HAP-1 (cell line): ENCODE measurements around the gene KLF9.
"Not testable (repeated sequence)": the region's sequence is repeated elsewhere in the genome, so short reads cannot be mapped to it uniquely, and the experiment has no call there.

Experiments
- DNase-seq, 2 experiments: peaks; one replicate each; pipeline ENCODE4 v3.0.0-alpha.2; 2016 to 2020; ENCODE audit warnings: low spot score in 2 of 2
- H3K27me3 ChIP-seq: fragments of 250-450 bp; sonication (Bioruptor Pico); 2 replicates; pipeline ENCODE4 v1.5.1; 2020; ENCODE audit warnings: low read depth, mild to moderate bottlenecking, moderate library complexity
- H3K36me3 ChIP-seq: fragments of 250-450 bp; sonication (Bioruptor Pico); replicated peaks from 2 replicates; pipeline ENCODE4 v1.5.1; 2020; ENCODE audit warnings: mild to moderate bottlenecking
- H3K4me1 ChIP-seq: fragments of 250-450 bp; sonication (Bioruptor Pico); 2 replicates; pipeline ENCODE4 v1.5.1; 2020; ENCODE audit warnings: mild to moderate bottlenecking
- H3K4me3 ChIP-seq: fragments of 250-450 bp; sonication (Bioruptor Pico); 2 replicates; pipeline ENCODE4 v1.5.1; 2020; ENCODE audit warnings: mild to moderate bottlenecking, moderate library complexity
- H3K9me3 ChIP-seq: fragments of 250-450 bp; sonication (Bioruptor Pico); 2 replicates; pipeline ENCODE4 v1.5.1; 2020; ENCODE audit warnings: mild to moderate bottlenecking, moderate library complexity
- in situ Hi-C: fragments of 300-500 bp; cut with MboI; formaldehyde crosslinking; loops from 3 replicates; pipeline ENCODE4 v1.14.3; 2020; ENCODE audit warnings: low sequenced_read_pairs, inconsistent platforms, mixed read lengths

The KLF9 gene

DNA sequence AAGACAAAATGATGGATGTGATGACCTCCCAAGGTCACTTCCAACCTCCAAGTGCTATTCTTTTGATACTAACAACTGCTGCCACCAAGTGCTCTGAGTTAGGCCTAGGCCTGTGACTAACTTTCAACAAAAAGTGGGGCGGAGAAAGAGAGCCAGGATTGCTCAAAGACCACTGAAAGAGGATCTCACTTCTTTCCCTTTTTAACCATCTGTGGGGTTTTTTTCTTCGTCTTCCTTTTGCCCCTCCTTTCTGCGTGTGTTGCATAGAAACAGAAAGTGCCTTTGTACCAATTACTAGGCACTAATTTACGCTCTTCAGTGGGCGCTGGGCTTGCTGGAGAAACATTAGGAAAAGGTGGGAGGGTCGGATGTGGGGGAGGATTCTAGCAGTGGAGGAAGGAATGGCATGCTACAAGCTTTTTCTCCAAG lies 8.0 kb downstream of the KLF9 start:
- Histone ChIP-seq H3K36me3 (peaks cover 6% of the 10 kb centered on the region; the same call in 1 of the 2 replicates), H3K27me3 (no peaks in the 10 kb centered on the region), H3K4me1 (peaks cover 77% of the 10 kb centered on the region), H3K4me3 (no peak overlapping the region), H3K9me3 (no peaks in the 10 kb centered on the region)
- in situ Hi-C loops, result no loop called here
- DNase-seq, result peak; percentile 45 to 66

DNA sequence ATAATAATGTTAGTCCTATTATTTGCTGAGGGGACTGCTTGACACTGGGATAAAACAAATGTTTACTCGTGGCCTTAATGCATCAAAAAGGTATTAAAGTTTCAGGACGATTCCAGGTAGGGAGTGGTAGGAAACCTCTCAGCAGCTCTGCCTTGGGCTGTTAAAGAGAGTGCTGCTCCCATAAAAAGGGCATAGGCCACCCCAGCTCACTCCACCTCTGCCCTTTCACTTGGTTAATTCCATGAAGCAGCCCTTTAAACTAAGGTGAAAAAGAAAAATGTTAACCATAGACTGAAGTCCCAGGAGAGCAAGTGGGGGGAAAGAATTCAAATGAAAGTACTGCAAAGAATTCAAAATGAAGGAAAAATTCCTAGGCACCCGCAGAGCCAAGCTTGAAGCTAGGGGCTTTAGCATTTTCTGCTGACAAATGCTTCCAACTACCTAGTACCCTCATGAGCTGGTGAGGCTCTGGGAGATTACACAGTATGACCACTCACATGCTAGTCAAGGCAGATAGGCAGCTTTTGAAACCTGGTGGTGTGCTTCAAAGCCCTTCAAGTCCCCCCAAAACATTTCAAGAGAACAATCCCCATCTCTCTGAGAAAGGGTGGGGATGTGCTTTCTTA lies 8.5 kb downstream of the KLF9 start:
- in situ Hi-C loops, result no loop called here
- peak; percentile 26 to 37 for DNase-seq
- peaks cover 71% of the 10 kb centered on the region for H3K4me1 ChIP-seq
- H3K36me3 ChIP-seq, result peaks cover 6% of the 10 kb centered on the region; the same call in 1 of the 2 replicates
- H3K27me3 ChIP-seq, result no peaks in the 10 kb centered on the region
- no peaks in the 10 kb centered on the region for H3K9me3 ChIP-seq
- no peak overlapping the region for H3K4me3 ChIP-seq

- Histone ChIP-seq H3K36me3 (no peaks in the 10 kb centered on the region; the same call in 1 of the 2 replicates), H3K4me3 (no peak overlapping the region), H3K27me3 (no peaks in the 10 kb centered on the region), H3K4me1 (peaks cover 68% of the 10 kb centered on the region), H3K9me3 (no peaks in the 10 kb centered on the region)
- in situ Hi-C loops, result no loop called here
- DNase-seq, result no peak
Measured at GRCh38 chr9:70404261-70404660, 10.2 kb downstream of the KLF9 start.

- in situ Hi-C loops, result no loop called here
Measured at GRCh38 chr9:70403618-70404025, 10.8 kb downstream of the KLF9 start.

GRCh38 chr9:70403166-70403565 lies 11.3 kb downstream of the KLF9 start:
- Histone ChIP-seq H3K36me3 (no peaks in the 10 kb centered on the region; the same call in 1 of the 2 replicates), H3K4me3 (no peak overlapping the region), H3K4me1 (peaks cover 72% of the 10 kb centered on the region), H3K27me3 (no peaks in the 10 kb centered on the region), H3K9me3 (no peaks in the 10 kb centered on the region)
- no peak for DNase-seq
- in situ Hi-C loops, result no loop called here

More at GRCh38 chr9:70403618-70404025, 10.8 kb downstream of the KLF9 start:
- H3K4me1 ChIP-seq, result peaks cover 72% of the 10 kb centered on the region
- no peak overlapping the region for H3K4me3 ChIP-seq
- no peaks in the 10 kb centered on the region for H3K27me3 ChIP-seq
- H3K36me3 ChIP-seq, result no peaks in the 10 kb centered on the region; the same call in 1 of the 2 replicates
- no peaks in the 10 kb centered on the region for H3K9me3 ChIP-seq
- no peak for DNase-seq

DNA sequence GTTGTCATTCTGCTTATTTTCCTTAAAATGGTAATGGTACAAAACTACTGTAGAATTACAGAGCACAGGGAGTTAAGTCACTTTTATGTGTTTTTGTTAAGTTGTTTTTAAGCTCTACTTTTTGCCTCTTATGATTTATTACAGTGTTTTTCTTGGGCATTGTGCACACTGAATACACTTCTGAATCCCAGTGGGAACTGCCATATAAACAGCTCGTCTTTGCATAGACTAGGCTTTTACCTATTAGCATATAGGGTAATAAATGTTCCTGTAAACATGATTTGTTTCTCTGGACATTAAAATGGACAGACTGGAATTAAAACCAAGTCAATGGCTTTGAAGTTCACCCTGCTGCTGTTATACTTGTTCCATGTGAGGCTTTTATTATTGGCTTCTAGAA lies 12.2 kb downstream of the KLF9 start:
- in situ Hi-C loops, result no loop called here
- DNase-seq, result peak in 1 of 2 experiments; percentile 81

DNA sequence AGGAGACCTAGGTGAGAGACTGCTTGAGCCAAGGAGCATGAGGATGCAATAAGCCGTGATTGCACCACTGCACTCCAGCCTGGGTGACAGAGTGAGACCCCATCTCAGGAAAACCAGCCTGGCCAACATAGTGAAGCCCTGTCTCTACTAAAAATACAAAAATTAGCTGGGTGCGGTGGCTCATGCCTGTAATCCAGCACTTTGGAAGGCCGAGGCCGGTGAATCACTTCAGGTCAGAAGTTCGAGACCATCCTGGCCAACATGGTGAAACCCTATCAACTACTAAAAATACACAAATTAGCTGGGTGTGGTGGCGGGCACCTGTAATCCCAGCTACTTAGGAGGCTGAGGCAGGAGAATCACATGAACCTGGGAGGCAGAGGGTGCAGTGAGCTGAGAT lies 13.2 kb downstream of the KLF9 start:
- DNase-seq, in situ Hi-C loops, H3K4me3 ChIP-seq, H3K27me3 ChIP-seq, H3K9me3 ChIP-seq, H3K36me3 ChIP-seq: not testable (repeated sequence)
- H3K4me1 ChIP-seq, result peaks cover 53% of the 10 kb centered on the region

More for the DNA sequence above, 12.2 kb downstream of the KLF9 start:
- H3K4me3 ChIP-seq, result no peak overlapping the region
- peaks cover 62% of the 10 kb centered on the region for H3K4me1 ChIP-seq
- no peaks in the 10 kb centered on the region for H3K27me3 ChIP-seq
- H3K36me3 ChIP-seq, result no peaks in the 10 kb centered on the region; the same call in 1 of the 2 replicates
- H3K9me3 ChIP-seq, result no peaks in the 10 kb centered on the region

- Histone ChIP-seq H3K4me3 (no peak overlapping the region), H3K9me3 (no peaks in the 10 kb centered on the region), H3K36me3 (no peaks in the 10 kb centered on the region; the same call in 1 of the 2 replicates), H3K27me3 (no peaks in the 10 kb centered on the region), H3K4me1 (peaks cover 43% of the 10 kb centered on the region)
- in situ Hi-C loops, result no loop called here
- DNase-seq, result no peak
Measured at GRCh38 chr9:70400107-70400892, 14.2 kb downstream of the KLF9 start.

DNA sequence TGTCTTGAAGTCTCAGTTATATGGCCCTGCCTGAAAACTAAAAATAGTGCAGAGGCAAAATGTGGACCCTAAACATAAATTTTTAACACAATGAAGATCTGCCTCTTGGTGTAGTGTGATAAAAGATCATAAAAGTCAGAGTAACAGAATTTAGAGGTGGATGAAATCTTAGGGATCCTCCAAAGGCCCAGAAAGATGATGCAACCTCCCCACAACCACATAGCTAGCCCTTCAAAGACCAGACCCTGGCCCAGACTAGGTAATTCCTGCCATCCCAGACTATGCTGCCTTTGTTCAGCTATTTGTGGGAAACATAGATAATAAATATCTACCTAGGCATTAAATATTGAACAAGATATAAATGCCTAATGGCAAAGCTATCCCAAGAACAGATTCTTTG lies 15.3 kb downstream of the KLF9 start:
- in situ Hi-C loops, result no loop called here
- H3K36me3 ChIP-seq, result no peaks in the 10 kb centered on the region
- peaks cover 45% of the 10 kb centered on the region for H3K4me1 ChIP-seq
- no peaks in the 10 kb centered on the region for H3K27me3 ChIP-seq
- H3K4me3 ChIP-seq, result no peak overlapping the region
- no peak for DNase-seq
- H3K9me3 ChIP-seq, result no peaks in the 10 kb centered on the region

GRCh38 chr9:70398145-70398556 lies 16.3 kb downstream of the KLF9 start:
- Histone ChIP-seq H3K9me3 (no peaks in the 10 kb centered on the region), H3K27me3 (no peaks in the 10 kb centered on the region), H3K4me3 (no peak overlapping the region), H3K4me1 (peaks cover 42% of the 10 kb centered on the region), H3K36me3 (no peaks in the 10 kb centered on the region)
- no peak for DNase-seq
- in situ Hi-C loops, result no loop called here

GRCh38 chr9:70395652-70396051 lies 18.8 kb downstream of the KLF9 start:
- H3K27me3 ChIP-seq, result no peaks in the 10 kb centered on the region
- in situ Hi-C loops, result no loop called here
- peaks cover 31% of the 10 kb centered on the region for H3K4me1 ChIP-seq
- no peak for DNase-seq
- no peak overlapping the region for H3K4me3 ChIP-seq
- H3K36me3 ChIP-seq, result no peaks in the 10 kb centered on the region
- no peaks in the 10 kb centered on the region for H3K9me3 ChIP-seq

DNA sequence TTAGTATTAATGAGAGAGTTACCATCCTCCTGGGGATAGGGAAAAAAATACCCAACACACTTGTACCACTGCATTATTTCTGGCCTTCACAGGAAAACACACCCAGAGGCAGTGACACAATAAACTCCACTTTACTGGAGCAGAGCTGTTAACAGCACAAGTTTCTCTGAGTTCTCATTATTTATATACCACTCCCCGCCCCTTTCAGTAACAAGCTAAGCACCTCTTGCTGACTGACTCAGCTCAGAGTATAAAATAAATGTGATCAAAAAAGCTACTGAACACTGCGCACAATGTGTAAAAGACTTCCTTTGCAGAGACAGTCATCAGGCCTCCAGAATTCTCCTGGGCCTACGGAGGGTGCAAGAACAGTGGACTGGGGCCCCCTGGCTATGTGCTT lies 21.6 kb downstream of the KLF9 start:
- Histone ChIP-seq H3K4me1 (peaks cover 15% of the 10 kb centered on the region), H3K9me3 (no peaks in the 10 kb centered on the region), H3K36me3 (no peaks in the 10 kb centered on the region), H3K27me3 (no peaks in the 10 kb centered on the region), H3K4me3 (no peak overlapping the region)
- in situ Hi-C loops, result no loop called here
- DNase-seq, result no peak

GRCh38 chr9:70392189-70392588 lies 22.3 kb downstream of the KLF9 start:
- H3K36me3 ChIP-seq, result no peaks in the 10 kb centered on the region
- in situ Hi-C loops, result no loop called here
- H3K9me3 ChIP-seq, result no peaks in the 10 kb centered on the region
- H3K27me3 ChIP-seq, result no peaks in the 10 kb centered on the region
- peaks cover 15% of the 10 kb centered on the region for H3K4me1 ChIP-seq
- H3K4me3 ChIP-seq, result no peak overlapping the region
- DNase-seq, result peak in 1 of 2 experiments; percentile 13

DNA sequence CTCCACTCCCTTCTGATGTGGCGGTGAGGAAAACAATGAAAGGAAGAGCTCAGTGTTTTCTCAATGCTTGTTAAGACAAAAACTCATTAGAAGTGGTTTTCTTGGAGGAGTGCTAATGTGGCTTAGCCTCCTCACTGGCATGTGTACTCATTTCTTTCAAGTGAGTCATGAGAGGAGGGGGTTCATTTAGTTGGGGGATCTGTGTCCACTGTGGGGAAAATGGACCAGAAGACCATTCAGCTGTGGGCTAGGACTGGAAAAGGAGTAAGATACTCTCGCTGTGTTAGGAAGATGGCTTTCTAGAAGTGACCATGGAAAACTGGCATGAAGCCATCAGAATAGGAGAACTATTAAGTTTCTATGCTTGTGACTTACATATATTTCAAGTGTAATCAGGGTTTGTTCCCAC lies 23.5 kb downstream of the KLF9 start:
- peaks cover 15% of the 10 kb centered on the region for H3K4me1 ChIP-seq
- H3K4me3 ChIP-seq, result no peak overlapping the region
- H3K36me3 ChIP-seq, result peaks cover 5% of the 10 kb centered on the region; the same call in 1 of the 2 replicates
- no peaks in the 10 kb centered on the region for H3K9me3 ChIP-seq
- H3K27me3 ChIP-seq, result no peaks in the 10 kb centered on the region
- DNase-seq, result no peak
- in situ Hi-C loops, result no loop called here
